GM06990 (cell line): ENCODE data around the gene PIP4P1.

Experiments used
- DNase-seq: peaks from one replicate; pipeline ENCODE4 v3.0.0-alpha.2; 2011; ENCODE audit not compliant: insufficient read length; ENCODE audit errors: extremely low read depth
- H3K27me3 ChIP-seq: replicated peaks from 2 replicates; pipeline ENCODE4 v1.6.0; 2011; ENCODE audit warnings: low read length; ENCODE audit not compliant: control insufficient read depth, insufficient read depth
- H3K36me3 ChIP-seq: 2 replicates; pipeline ENCODE4 v1.5.1; 2011; ENCODE audit warnings: low read length; ENCODE audit not compliant: control insufficient read depth, insufficient read depth
- H3K4me3 ChIP-seq: replicated peaks from 2 replicates; pipeline ENCODE4 v1.5.1; 2011; ENCODE audit warnings: low read depth, mild to moderate bottlenecking, control low read depth, low read length
- CTCF ChIP-seq: IDR thresholded peaks from 2 replicates; pipeline ENCODE4 v1.5.1; 2011; ENCODE audit warnings: low read length, control low read depth, mild to moderate bottlenecking, inconsistent platforms; ENCODE audit not compliant: insufficient read depth, poor library complexity, severe bottlenecking

The PIP4P1 gene

GRCh38 chr14:20470603-20470901, 9.3 kb upstream of the PIP4P1 start:
- peaks cover 21% of the 10 kb centered on the region for H3K36me3 ChIP-seq
- TF ChIP-seq CTCF: no peak
- DNase-seq: no peak
- no peaks in the 10 kb centered on the region for H3K27me3 ChIP-seq
- peak overlapping the region; percentile 85 for H3K4me3 ChIP-seq

GRCh38 chr14:20469890-20470602, 8.8 kb upstream of the PIP4P1 start:
- peak; percentile 55 for DNase-seq
- H3K4me3 ChIP-seq: peak overlapping the region; percentile 85
- no peak for TF ChIP-seq CTCF
- peaks cover 18% of the 10 kb centered on the region for H3K36me3 ChIP-seq
- H3K27me3 ChIP-seq: no peaks in the 10 kb centered on the region

- Histone ChIP-seq H3K27me3 (no peaks in the 10 kb centered on the region), H3K4me3 (peak within 1 kb of the TSS; percentile 85), H3K36me3 (peaks cover 12% of the 10 kb centered on the region)
- DNase-seq: peak; percentile 89
- TF ChIP-seq CTCF: peak; percentile 8
Measured at GRCh38 chr14:20469242-20469889, 8.1 kb upstream of the PIP4P1 start, which contains the start of gene PNP. Gene PNP, plus strand, starts transcription at chr14:20469406. Its CDS starts 119 bp downstream, at chr14:20469525.

GRCh38 chr14:20468764-20469241, 7.6 kb upstream of the PIP4P1 start:
- peak overlapping the region; percentile 85; the same call in 1 of the 2 replicates for H3K4me3 ChIP-seq
- DNase-seq: no peak
- no peak for TF ChIP-seq CTCF
- H3K36me3 ChIP-seq: peaks cover 10% of the 10 kb centered on the region
- H3K27me3 ChIP-seq: no peaks in the 10 kb centered on the region

- Histone ChIP-seq H3K27me3 (no peaks in the 10 kb centered on the region), H3K36me3 (peaks cover 20% of the 10 kb centered on the region)
- DNase-seq: peak; percentile 73
Measured at GRCh38 chr14:20460458-20461224, 593 bp downstream of the PIP4P1 start.

More at GRCh38 chr14:20460458-20461224, 593 bp downstream of the PIP4P1 start:
- no peak for TF ChIP-seq CTCF
- peak overlapping the region; percentile 93 for H3K4me3 ChIP-seq
